CD14-positive monocyte (primary cell): ENCODE data around the gene WLS. TPM values are rescaled to one million over a fixed set of nuclear protein-coding genes. Genes with fewer than 3 reads are reported as not detected.

Experiments used
- DNase-seq, 3 donors: peaks; one replicate each; pipeline ENCODE4 v3.0.0-alpha.2; 2011 to 2022
- H2AFZ ChIP-seq: 2 replicates; pipeline ENCODE4 v1.6.0; 2012; ENCODE audit warnings: mild to moderate bottlenecking, low read depth, low read length, inconsistent platforms; ENCODE audit not compliant: insufficient read depth, poor library complexity, severe bottlenecking
- H3K27ac ChIP-seq, 2 donors: 1 replicate in 1 of 2; 2 replicates in 1 of 2; pipeline ENCODE4 v1.5.1; 2012 to 2013; ENCODE audit warnings: low read length in 2 of 2, control low read depth in 1 of 2, inconsistent platforms in 1 of 2, low read depth in 1 of 2, mild to moderate bottlenecking in 1 of 2
- H3K27me3 ChIP-seq, 2 donors: one replicate each; pipeline versions ENCODE4 v1.6.0 to v1.6.1; 2011 to 2013; ENCODE audit warnings: low read length in 2 of 2; ENCODE audit not compliant: control insufficient read depth in 2 of 2, insufficient read depth in 2 of 2
- H3K36me3 ChIP-seq, 2 donors: replicated peaks in 1 of 2; 1 replicate in 1 of 2; 2 replicates in 1 of 2; pipeline versions ENCODE4 v1.5.1 to v1.6.1; 2012 to 2013; ENCODE audit warnings: low read length in 2 of 2, control low read depth in 1 of 2, inconsistent platforms in 1 of 2, mild to moderate bottlenecking in 1 of 2; ENCODE audit not compliant: insufficient read depth in 2 of 2, control insufficient read depth in 1 of 2
- H3K4me1 ChIP-seq, 2 donors: 1 replicate in 1 of 2; 2 replicates in 1 of 2; pipeline versions ENCODE4 v1.5.1 to v1.6.1; 2012 to 2013; ENCODE audit warnings: low read length in 2 of 2, control low read depth in 1 of 2, inconsistent platforms in 1 of 2, mild to moderate bottlenecking in 1 of 2, moderate library complexity in 1 of 2; ENCODE audit not compliant: insufficient read depth in 2 of 2, control insufficient read depth in 1 of 2
- H3K4me2 ChIP-seq: replicated peaks from 2 replicates; pipeline ENCODE3; 2012; ENCODE audit warnings: low read length, moderate library complexity, mild to moderate bottlenecking; ENCODE audit not compliant: poor library complexity, severe bottlenecking; ENCODE audit errors: extremely low read depth
- H3K4me3 ChIP-seq, 3 experiments: fragments of 200-600 bp in 1 of 3; sonication (generic) in 1 of 3; replicated peaks in 1 of 3; 1 replicate in 2 of 3; 2 replicates in 1 of 3; pipeline ENCODE4 v1.5.1; 2011 to 2013; ENCODE audit warnings: low read length in 3 of 3, mild to moderate bottlenecking in 3 of 3, control low read depth in 2 of 3, low read depth in 2 of 3, inconsistent platforms in 1 of 3, moderate library complexity in 1 of 3
- H3K79me2 ChIP-seq: 2 replicates; pipeline ENCODE4 v1.6.0; 2012; ENCODE audit warnings: mild to moderate bottlenecking, control low read depth, inconsistent platforms, low read length, moderate library complexity; ENCODE audit not compliant: insufficient read depth
- H3K9ac ChIP-seq: 2 replicates; pipeline ENCODE4 v1.6.0; 2017; ENCODE audit warnings: low read length, mild to moderate bottlenecking; ENCODE audit not compliant: insufficient read depth, poor library complexity, severe bottlenecking
- H3K9me3 ChIP-seq, 2 donors: replicated peaks in 1 of 2; 1 replicate in 1 of 2; 2 replicates in 1 of 2; pipeline versions ENCODE4 v1.5.1 to v1.6.1; 2012 to 2013; ENCODE audit warnings: low read length in 2 of 2, control low read depth in 1 of 2; ENCODE audit not compliant: control insufficient read depth in 1 of 2, insufficient read depth in 1 of 2
- H4K20me1 ChIP-seq: 2 replicates; pipeline ENCODE4 v1.6.0; 2012; ENCODE audit warnings: mild to moderate bottlenecking, low read length, control low read depth, moderate library complexity; ENCODE audit not compliant: insufficient read depth
- H3K27ac Mint-ChIP-seq, 7 donors: one replicate each; pipeline ENCODE4 v1.8.0; 2020; ENCODE audit warnings: mild to moderate bottlenecking in 7 of 7, mixed read lengths in 7 of 7, moderate library complexity in 6 of 7, inconsistent platforms in 2 of 7
- H3K27me3 Mint-ChIP-seq, 3 donors: one replicate each; pipeline ENCODE4 v1.8.0; 2021 to 2022; ENCODE audit warnings: low read depth in 3 of 3, mild to moderate bottlenecking in 3 of 3, mixed read lengths in 3 of 3, moderate library complexity in 3 of 3, inconsistent platforms in 1 of 3
- H3K36me3 Mint-ChIP-seq, 2 donors: one replicate each; pipeline ENCODE4 v1.8.0; 2020; ENCODE audit warnings: mixed read lengths in 2 of 2, inconsistent platforms in 1 of 2, mild to moderate bottlenecking in 1 of 2
- H3K4me1 Mint-ChIP-seq: one replicate; pipeline ENCODE4 v1.8.0; 2020; ENCODE audit warnings: mild to moderate bottlenecking, mixed read lengths
- H3K4me3 Mint-ChIP-seq, 2 donors: one replicate each; pipeline ENCODE4 v1.8.0; 2020; ENCODE audit warnings: mild to moderate bottlenecking in 2 of 2, mixed read lengths in 2 of 2, moderate library complexity in 1 of 2
- H3K9me3 Mint-ChIP-seq, 7 donors: one replicate each; pipeline ENCODE4 v1.8.0; 2020 to 2022; ENCODE audit warnings: mixed read lengths in 7 of 7, mild to moderate bottlenecking in 6 of 7, moderate library complexity in 6 of 7, inconsistent platforms in 2 of 7
- CTCF ChIP-seq: fragments of 200-600 bp; IDR thresholded peaks from one replicate; pipeline ENCODE4 v1.8.0; 2022; ENCODE audit warnings: antibody characterized with exemption, mild to moderate bottlenecking
- WGBS: methylation state at CpG from one replicate; pipeline ENCODE4 v1.1.5; 2013; ENCODE audit warnings: missing lambda C conversion rate; ENCODE audit not compliant: insufficient coverage; 5-methylcytosine and 5-hydroxymethylcytosine counted together
- intact Hi-C, 2 donors: fragments of 100-400 bp; cut with micrococcal nuclease; formaldehyde crosslinking; loops; one replicate each; pipeline versions ENCODE4 v1.15.0 to v1.15.1; 2023
- polyA plus RNA-seq, 3 donors: library from polyadenylated mRNA; depleted of rRNA in 1 of 3; unstranded in 2 of 3; stranded (reverse) in 1 of 3; fragments of 300-500 nt in 2 of 3; fragments of >200 nt in 1 of 3; fragmentation: Illumina TruSeq in 2 of 3; gene quantifications; 1 replicate in 2 of 3; 2 replicates in 1 of 3; pipeline ENCODE4 v1.2.3, GENCODE V29; 2012 to 2021

The WLS gene
- polyA plus RNA-seq, 3 donors, result 29.8 to 46.3 (median 34.6) TPM

DNA sequence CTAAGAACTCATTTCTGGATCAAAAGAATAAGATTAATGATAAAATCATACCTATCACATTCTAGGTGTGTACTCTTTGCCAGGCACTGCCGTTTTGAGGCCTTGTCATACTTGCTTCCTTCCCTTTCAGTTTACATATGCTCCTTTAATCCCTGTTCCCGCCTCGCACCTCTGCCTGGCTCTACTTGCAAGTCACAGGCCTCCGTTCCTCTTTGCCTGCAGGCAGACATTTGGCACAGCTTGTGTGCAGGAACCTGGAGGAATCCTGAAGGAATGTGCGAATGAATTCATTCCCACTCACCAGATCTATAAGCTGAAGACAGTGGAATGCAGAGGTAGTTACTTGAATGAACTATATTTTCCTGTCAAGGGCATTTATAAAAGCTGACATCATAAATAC, 13.8 kb downstream of the WLS start:
- peaks cover 8 to 9% of the 10 kb centered on the region in 2 donors for H3K4me1 ChIP-seq
- Mint-ChIP-seq H3K4me1 (peaks cover 17% of the 10 kb centered on the region), H3K4me3 (no peak overlapping the region), H3K27ac (no peak overlapping the region), H3K9me3 (peaks cover 0 to 2% (median 0%) of the 10 kb centered on the region in 7 donors), H3K36me3 (peaks cover 12 to 19% of the 10 kb centered on the region in 2 donors), H3K27me3 (peaks cover 0 to 10% (median 9%) of the 10 kb centered on the region in 3 donors)
- 71% methylated on average over 1 of the region's 5 CpGs for WGBS
- intact Hi-C loops, result no loop called here
- TF ChIP-seq CTCF, result no peak
- H3K27me3 ChIP-seq, result no peaks in the 10 kb centered on the region
- H2AFZ ChIP-seq, result no peak overlapping the region
- H3K9ac ChIP-seq, result no peak overlapping the region
- H3K9me3 ChIP-seq, result no peaks in the 10 kb centered on the region
- no peak overlapping the region for H3K27ac ChIP-seq
- no peaks in the 10 kb centered on the region for H3K36me3 ChIP-seq
- DNase-seq, result no peak
- no peak overlapping the region for H3K4me2 ChIP-seq
- H3K4me3 ChIP-seq, result no peak overlapping the region
- H4K20me1 ChIP-seq, result peaks cover 36% of the 10 kb centered on the region
- H3K79me2 ChIP-seq, result peaks cover 9% of the 10 kb centered on the region

DNA sequence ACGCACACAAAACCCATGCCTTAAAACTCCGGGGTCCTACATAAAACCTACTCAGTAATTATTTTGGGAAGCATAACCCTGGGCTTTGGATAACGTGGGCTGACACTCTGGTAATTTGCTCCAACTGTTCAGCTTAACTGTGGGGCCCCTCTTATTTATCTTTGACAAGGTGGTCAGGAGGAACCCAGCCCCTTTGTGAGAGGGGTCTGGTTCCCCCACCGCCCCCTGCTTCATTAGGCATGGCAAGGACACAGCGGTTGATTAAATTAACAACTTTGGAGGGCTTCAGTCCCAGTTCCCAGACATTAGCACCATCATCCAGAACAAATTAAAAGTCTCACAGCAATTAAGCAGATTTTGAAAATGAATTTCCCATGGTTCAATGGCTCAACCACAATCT, 14.7 kb downstream of the WLS start:
- Histone ChIP-seq H3K4me1 (peaks cover 13 to 16% of the 10 kb centered on the region in 2 donors), H3K4me2 (no peak overlapping the region), H3K9ac (no peak overlapping the region), H3K9me3 (no peaks in the 10 kb centered on the region), H3K4me3 (no peak overlapping the region), H3K27me3 (no peaks in the 10 kb centered on the region), H2AFZ (no peak overlapping the region), H4K20me1 (peaks cover 36% of the 10 kb centered on the region), H3K27ac (no peak overlapping the region), H3K36me3 (no peaks in the 10 kb centered on the region), H3K79me2 (peaks cover 9% of the 10 kb centered on the region)
- TF ChIP-seq CTCF, result no peak
- peaks cover 10 to 16% of the 10 kb centered on the region in 2 donors for H3K36me3 Mint-ChIP-seq
- no peak overlapping the region for H3K4me3 Mint-ChIP-seq
- peaks cover 0 to 2% (median 0%) of the 10 kb centered on the region in 7 donors for H3K9me3 Mint-ChIP-seq
- H3K27ac Mint-ChIP-seq, result no peak overlapping the region
- no peak for DNase-seq
- H3K27me3 Mint-ChIP-seq, result peaks cover 0 to 10% (median 9%) of the 10 kb centered on the region in 3 donors
- intact Hi-C loops, result no loop called here
- peaks cover 26% of the 10 kb centered on the region for H3K4me1 Mint-ChIP-seq
- WGBS, result 96% methylated on average over 3 of the region's 5 CpGs
